Natural killer cell treated with Interleukin-12 subunit alpha and Interleukin-12 subunit beta and Interleukin-15 and Interleukin-18, amount 100 ng/mL, for 72 hours (primary cell): ENCODE results near the gene SMIM14. TPM values are rescaled to one million over a fixed set of nuclear protein-coding genes. Genes with fewer than 3 reads are reported as not detected.
"Not testable (repeated sequence)": the region's sequence is repeated elsewhere in the genome, so short reads cannot be mapped to it uniquely, and the experiment has no call there.

Experiments
- ATAC-seq, 2 donors: fragments of 150-1000 bp; cut with Tn5 transposase in 1 of 2; sonication (Bioruptor Pico), chemical (Tn5 transposase) in 1 of 2; 2 replicates each; pipeline ENCODE4 v1.10.0; 2021
- DNase-seq: peaks from one replicate; pipeline ENCODE4 v3.0.0; 2022; ENCODE audit warnings: low spot score
- H3K27ac Mint-ChIP-seq, 2 donors: 1 replicate in 1 of 2; 2 replicates in 1 of 2; pipeline ENCODE4 v1.8.0; 2022; ENCODE audit warnings: mixed read lengths in 2 of 2, mild to moderate bottlenecking in 1 of 2, moderate library complexity in 1 of 2
- H3K27me3 Mint-ChIP-seq, 2 donors: 1 replicate in 1 of 2; 2 replicates in 1 of 2; pipeline ENCODE4 v1.8.0; 2022; ENCODE audit warnings: mixed read lengths in 2 of 2
- H3K36me3 Mint-ChIP-seq: one replicate; pipeline ENCODE4 v1.8.0; 2022; ENCODE audit warnings: mixed read lengths
- H3K4me1 Mint-ChIP-seq, 2 donors: 1 replicate in 1 of 2; 2 replicates in 1 of 2; pipeline ENCODE4 v1.8.0; 2022; ENCODE audit warnings: low read depth in 2 of 2, mixed read lengths in 2 of 2, mild to moderate bottlenecking in 1 of 2
- H3K4me3 Mint-ChIP-seq: one replicate; pipeline ENCODE4 v1.8.0; 2022; ENCODE audit warnings: mixed read lengths
- H3K9me3 Mint-ChIP-seq: 2 replicates; pipeline ENCODE4 v1.8.0; 2022; ENCODE audit warnings: mixed read lengths
- total RNA-seq, 2 donors: library from RNA; stranded (reverse); gene quantifications; one replicate each; pipeline ENCODE4 v1.2.3, GENCODE V29; 2022

Gene SMIM14
- total RNA-seq, 2 donors from 2014 or later = 2.5 to 7.8 TPM

GRCh38 chr4:39505581-39505980, 133.1 kb downstream of the SMIM14 start:
- ATAC-seq (no peak), DNase-seq (no peak)
- H3K27me3 Mint-ChIP-seq = no peaks in the 10 kb centered on the region
- H3K27ac Mint-ChIP-seq = no peak overlapping the region
- H3K9me3 Mint-ChIP-seq = no peaks in the 10 kb centered on the region
- H3K4me3 Mint-ChIP-seq = no peak overlapping the region
- peaks cover 8% of the 10 kb centered on the region for H3K36me3 Mint-ChIP-seq
- no peaks in the 10 kb centered on the region for H3K4me1 Mint-ChIP-seq

GRCh38 chr4:39504538-39504937, 134.1 kb downstream of the SMIM14 start:
- no peak for ATAC-seq
- no peaks in the 10 kb centered on the region for H3K9me3 Mint-ChIP-seq
- DNase-seq = no peak
- H3K4me3 Mint-ChIP-seq = no peak overlapping the region
- H3K27me3 Mint-ChIP-seq = no peaks in the 10 kb centered on the region
- no peaks in the 10 kb centered on the region for H3K4me1 Mint-ChIP-seq
- H3K36me3 Mint-ChIP-seq = peaks cover 8% of the 10 kb centered on the region
- H3K27ac Mint-ChIP-seq = no peak overlapping the region

- not testable (repeated sequence) for H3K27ac Mint-ChIP-seq, H3K36me3 Mint-ChIP-seq, H3K4me1 Mint-ChIP-seq, H3K4me3 Mint-ChIP-seq, ATAC-seq, DNase-seq, H3K27me3 Mint-ChIP-seq, H3K9me3 Mint-ChIP-seq
Measured at GRCh38 chr4:39502664-39503035, 136.0 kb downstream of the SMIM14 start.

GRCh38 chr4:39502019-39502663, 136.5 kb downstream of the SMIM14 start:
- Mint-ChIP-seq H3K4me1 (no peaks in the 10 kb centered on the region), H3K27ac (no peak overlapping the region), H3K9me3 (no peaks in the 10 kb centered on the region), H3K36me3 (peaks cover 7% of the 10 kb centered on the region), H3K4me3 (no peak overlapping the region), H3K27me3 (no peaks in the 10 kb centered on the region)
- DNase-seq = no peak
- no peak for ATAC-seq

GRCh38 chr4:39498727-39499020, 140.0 kb downstream of the SMIM14 start:
- H3K36me3 Mint-ChIP-seq = no peaks in the 10 kb centered on the region
- H3K27ac Mint-ChIP-seq = no peak overlapping the region
- DNase-seq (no peak), ATAC-seq (no peak)
- H3K4me1 Mint-ChIP-seq = no peaks in the 10 kb centered on the region
- no peaks in the 10 kb centered on the region for H3K27me3 Mint-ChIP-seq
- H3K4me3 Mint-ChIP-seq = no peak overlapping the region
- no peaks in the 10 kb centered on the region for H3K9me3 Mint-ChIP-seq

- H3K4me1 Mint-ChIP-seq = no peaks in the 10 kb centered on the region
- no peak for DNase-seq
- H3K27ac Mint-ChIP-seq = no peak overlapping the region
- no peaks in the 10 kb centered on the region for H3K27me3 Mint-ChIP-seq
- no peak overlapping the region for H3K4me3 Mint-ChIP-seq
- ATAC-seq = no peak
- H3K9me3 Mint-ChIP-seq = no peaks in the 10 kb centered on the region
- H3K36me3 Mint-ChIP-seq = no peaks in the 10 kb centered on the region
Measured at GRCh38 chr4:39497909-39498726, 140.5 kb downstream of the SMIM14 start.

Other genes with a start within 250 kb of the SMIM14 start
- gene KLB, start 231.9 kb downstream of the SMIM14 start, total RNA-seq = under 1 TPM in 1 of 2 donors, not detected in 1; 0.05 TPM
- gene RPL9, start 179.9 kb downstream of the SMIM14 start, total RNA-seq = 1,000 to 10,000 TPM in 1 of 2 donors, 100 to 1,000 TPM in 1; 980 to 1,126 TPM
- gene LIAS, start 179.8 kb downstream of the SMIM14 start, total RNA-seq = 10 to 100 TPM; 19.0 to 33.1 TPM
- 10 to 100 TPM; 21.8 to 39.5 TPM for gene UGDH, start 111.4 kb downstream of the SMIM14 start, total RNA-seq
- gene UBE2K, start 59.3 kb upstream of the SMIM14 start, total RNA-seq = 10 to 100 TPM; 62.8 to 89.7 TPM